ENCODE data around the gene HOXD1.

The HOXD1 gene

GRCh38 chr2:176160986-176161824 lies 27.3 kb upstream of the HOXD1 start:
- TF ChIP-seq EZH2 (IDR thresholded peaks at IDR 0.05), result no peak
- TF ChIP-seq FOXP2 (optimal IDR thresholded peaks at IDR 0.05; ENCODE audit: control extremely low read depth, extremely low read length, insufficient read depth), result no peak
- no peak for TF ChIP-seq POLR2AphosphoS5 (IDR thresholded peaks at IDR 0.05; ENCODE audit: borderline replicate concordance, low read depth, low read length)
- Histone ChIP-seq H3K36me3 (ENCODE audit: insufficient read depth, low read length) (peaks cover 5% of the 10 kb centered on the region; the same call in 1 of the 2 replicates), H3K9me3 (ENCODE audit: low read depth, low read length) (no peaks in the 10 kb centered on the region), H3K27ac (no peak overlapping the region), H3K4me3 (no peak overlapping the region), H3K9ac (ENCODE audit: insufficient read length) (no peak overlapping the region)
- DNase-seq (ENCODE audit: low read depth, low spot score), result no peak

- no peak for TF ChIP-seq POLR2AphosphoS5 (IDR thresholded peaks at IDR 0.05; ENCODE audit: borderline replicate concordance, low read depth, low read length)
- no peak overlapping the region for H3K4me3 ChIP-seq
- H3K27ac ChIP-seq, result no peak overlapping the region
- H3K9me3 ChIP-seq (ENCODE audit: low read depth, low read length), result no peaks in the 10 kb centered on the region
- no peak for DNase-seq (ENCODE audit: low read depth, low spot score)
- peaks cover 5% of the 10 kb centered on the region; the same call in 1 of the 2 replicates for H3K36me3 ChIP-seq (ENCODE audit: insufficient read depth, low read length)
- no peak overlapping the region for H3K9ac ChIP-seq (ENCODE audit: insufficient read length)
These were observed 26.4 kb upstream of the HOXD1 start for GRCh38 chr2:176161825-176162626.

- DNase-seq (ENCODE audit: low read depth, low spot score), result no peak
- H3K36me3 ChIP-seq (ENCODE audit: insufficient read depth, low read length), result peaks cover 5% of the 10 kb centered on the region; the same call in 1 of the 2 replicates
- TF ChIP-seq POLR2AphosphoS5 (IDR thresholded peaks at IDR 0.05; ENCODE audit: borderline replicate concordance, low read depth, low read length) (no peak), EZH2 (IDR thresholded peaks at IDR 0.05) (no peak), FOXP2 (optimal IDR thresholded peaks at IDR 0.05; ENCODE audit: control extremely low read depth, extremely low read length, insufficient read depth) (no peak)
- no peaks in the 10 kb centered on the region for H3K9me3 ChIP-seq (ENCODE audit: low read depth, low read length)
- H3K9ac ChIP-seq (ENCODE audit: insufficient read length), result no peak overlapping the region
- no peak overlapping the region for H3K4me3 ChIP-seq
- no peak overlapping the region for H3K27ac ChIP-seq
These were observed 25.4 kb upstream of the HOXD1 start for GRCh38 chr2:176162911-176163671.

GRCh38 chr2:176163672-176164056 lies 24.8 kb upstream of the HOXD1 start:
- Histone ChIP-seq H3K36me3 (ENCODE audit: insufficient read depth, low read length) (peaks cover 5% of the 10 kb centered on the region; the same call in 1 of the 2 replicates), H3K9me3 (ENCODE audit: low read depth, low read length) (no peaks in the 10 kb centered on the region), H3K9ac (ENCODE audit: insufficient read length) (no peak overlapping the region), H3K4me3 (no peak overlapping the region), H3K27ac (no peak overlapping the region)
- no peak for DNase-seq (ENCODE audit: low read depth, low spot score)
- TF ChIP-seq FOXP2 (optimal IDR thresholded peaks at IDR 0.05; ENCODE audit: control extremely low read depth, extremely low read length, insufficient read depth), result no peak
- TF ChIP-seq EZH2 (IDR thresholded peaks at IDR 0.05), result no peak
- no peak for TF ChIP-seq POLR2AphosphoS5 (IDR thresholded peaks at IDR 0.05; ENCODE audit: borderline replicate concordance, low read depth, low read length)

GRCh38 chr2:176164201-176164600 lies 24.3 kb upstream of the HOXD1 start:
- DNase-seq (ENCODE audit: low read depth, low spot score), result no peak
- TF ChIP-seq POLR2AphosphoS5 (IDR thresholded peaks at IDR 0.05; ENCODE audit: borderline replicate concordance, low read depth, low read length) (no peak), FOXP2 (optimal IDR thresholded peaks at IDR 0.05; ENCODE audit: control extremely low read depth, extremely low read length, insufficient read depth) (no peak), EZH2 (IDR thresholded peaks at IDR 0.05) (no peak)
- Histone ChIP-seq H3K4me3 (no peak overlapping the region), H3K27ac (no peak overlapping the region), H3K9me3 (ENCODE audit: low read depth, low read length) (no peaks in the 10 kb centered on the region), H3K36me3 (ENCODE audit: insufficient read depth, low read length) (peaks cover 5% of the 10 kb centered on the region; the same call in 1 of the 2 replicates), H3K9ac (ENCODE audit: insufficient read length) (no peak overlapping the region)

GRCh38 chr2:176164611-176165369 lies 23.7 kb upstream of the HOXD1 start:
- Histone ChIP-seq H3K9ac (ENCODE audit: insufficient read length) (no peak overlapping the region), H3K27ac (no peak overlapping the region), H3K4me3 (no peak overlapping the region), H3K36me3 (ENCODE audit: insufficient read depth, low read length) (peaks cover 5% of the 10 kb centered on the region; the same call in 1 of the 2 replicates), H3K9me3 (ENCODE audit: low read depth, low read length) (no peaks in the 10 kb centered on the region)
- no peak for DNase-seq (ENCODE audit: low read depth, low spot score)
- no peak for TF ChIP-seq EZH2 (IDR thresholded peaks at IDR 0.05)
- TF ChIP-seq FOXP2 (optimal IDR thresholded peaks at IDR 0.05; ENCODE audit: control extremely low read depth, extremely low read length, insufficient read depth), result no peak
- no peak for TF ChIP-seq POLR2AphosphoS5 (IDR thresholded peaks at IDR 0.05; ENCODE audit: borderline replicate concordance, low read depth, low read length)

- Histone ChIP-seq H3K36me3 (ENCODE audit: insufficient read depth, low read length) (peaks cover 5% of the 10 kb centered on the region; the same call in 1 of the 2 replicates), H3K9ac (ENCODE audit: insufficient read length) (no peak overlapping the region), H3K9me3 (ENCODE audit: low read depth, low read length) (no peaks in the 10 kb centered on the region), H3K27ac (no peak overlapping the region), H3K4me3 (no peak overlapping the region)
- no peak for TF ChIP-seq EZH2 (IDR thresholded peaks at IDR 0.05)
- no peak for TF ChIP-seq FOXP2 (optimal IDR thresholded peaks at IDR 0.05; ENCODE audit: control extremely low read depth, extremely low read length, insufficient read depth)
- no peak for DNase-seq (ENCODE audit: low read depth, low spot score)
These were observed 23.0 kb upstream of the HOXD1 start for GRCh38 chr2:176165370-176166050.

Data from SK-N-MC (cell line).